Measurements from ENCODE around the gene PTPN14. TPM values are rescaled to one million over a fixed set of nuclear protein-coding genes. Genes with fewer than 3 reads are reported as not detected.

Gene PTPN14
- total RNA-seq, 1 experiment from 2014 or later, result 243 TPM

DNA sequence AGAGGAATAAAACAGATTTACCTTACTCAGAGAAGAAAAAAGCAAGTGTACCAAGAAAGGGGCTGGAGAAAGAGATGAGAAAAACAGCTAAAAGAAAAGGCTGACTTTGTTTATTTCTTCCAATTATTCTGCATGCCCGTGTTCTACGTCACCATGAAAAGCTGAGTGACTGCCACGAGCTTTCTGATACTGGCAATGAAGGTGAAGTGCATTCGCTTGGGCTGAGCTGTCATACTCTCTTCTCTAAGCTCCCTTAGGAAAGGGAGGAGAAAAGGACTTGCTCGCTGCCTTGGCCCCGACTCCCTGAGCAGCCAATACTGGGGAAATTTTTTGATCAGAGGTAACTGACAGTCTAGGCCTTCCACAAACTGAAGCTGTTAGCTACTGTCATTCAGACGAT is 165.1 kb downstream of the PTPN14 start:
- CTCF ChIA-PET, result interaction anchor here (0.5 to 6.4 kb wide), 18 partner anchors 11 to 241 kb away, joined by 3 to 112 read pairs (median 4); no protein-coding TSS in a partner anchor
- H3K4me1 Mint-ChIP-seq (ENCODE audit: insufficient read depth, unreplicated experiment), result peaks cover 16% of the 10 kb centered on the region
- H3K27me3 Mint-ChIP-seq (ENCODE audit: insufficient read depth, unreplicated experiment), result no peaks in the 10 kb centered on the region
- no peak overlapping the region for H3K4me3 Mint-ChIP-seq (ENCODE audit: unreplicated experiment)
- peaks cover 98% of the 10 kb centered on the region for H3K36me3 Mint-ChIP-seq (ENCODE audit: insufficient read depth, unreplicated experiment)
- intact Hi-C loops (cut with micrococcal nuclease), result no loop called here
- DNase-seq (ENCODE audit: unreplicated experiment), result no peak
- BruUV-seq (replicated peaks), result no TSS peak
- H3K27ac Mint-ChIP-seq (ENCODE audit: low read depth, unreplicated experiment), result peak overlapping the region; percentile 76
- TF ChIP-seq CTCF (IDR thresholded peaks at IDR 0.05; ENCODE audit: unreplicated experiment), result no peak
- H3K9me3 Mint-ChIP-seq (ENCODE audit: unreplicated experiment), result no peaks in the 10 kb centered on the region
- POLR2A ChIA-PET, result interaction anchor here (0.6 to 4.8 kb wide), 20 partner anchors 10 to 198 kb away, joined by 3 to 61 read pairs (median 5); partner anchors contain the start of gene PTPN14

- Mint-ChIP-seq H3K27ac (ENCODE audit: low read depth, unreplicated experiment) (peak overlapping the region; percentile 76), H3K36me3 (ENCODE audit: insufficient read depth, unreplicated experiment) (peaks cover 98% of the 10 kb centered on the region)
- intact Hi-C loops (cut with micrococcal nuclease), result no loop called here
Measured at GRCh38 chr1:214385428-214385827, 166.0 kb downstream of the PTPN14 start.

DNA sequence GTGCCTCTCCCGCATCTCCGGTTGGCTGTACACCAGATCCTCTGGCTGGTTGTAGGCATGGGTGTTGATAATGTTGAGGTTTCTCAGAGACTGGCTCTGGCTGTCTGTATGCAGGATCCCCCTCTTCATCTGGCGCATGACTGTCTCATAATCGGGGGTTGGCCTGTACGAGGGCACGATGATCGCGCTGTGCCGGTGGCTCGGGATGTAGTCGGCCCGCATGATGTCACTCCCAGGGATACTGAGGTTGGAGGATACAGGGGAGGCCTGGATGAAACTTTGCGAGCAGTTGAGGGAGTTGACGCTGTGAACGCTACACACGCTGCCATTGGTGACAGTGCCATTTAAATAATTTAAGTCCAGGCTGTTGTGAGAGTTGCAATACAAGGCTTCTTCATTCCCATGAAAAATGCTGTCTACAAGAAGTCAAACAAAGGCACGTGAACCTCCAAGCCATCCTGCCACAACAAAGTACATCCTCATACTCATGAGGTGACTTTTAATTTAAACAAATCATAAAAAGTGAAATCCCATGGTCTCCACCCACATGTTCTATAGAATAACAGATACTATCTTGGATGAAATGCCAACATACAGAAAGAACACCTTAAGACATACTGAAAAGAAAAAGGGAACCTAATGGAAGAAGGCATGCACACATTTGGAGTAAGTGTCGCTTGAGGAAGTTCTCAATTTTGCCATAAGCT is 166.9 kb downstream of the PTPN14 start:
- Mint-ChIP-seq H3K9me3 (ENCODE audit: unreplicated experiment) (no peaks in the 10 kb centered on the region), H3K4me1 (ENCODE audit: insufficient read depth, unreplicated experiment) (peaks cover 24% of the 10 kb centered on the region), H3K27me3 (ENCODE audit: insufficient read depth, unreplicated experiment) (no peaks in the 10 kb centered on the region), H3K36me3 (ENCODE audit: insufficient read depth, unreplicated experiment) (peaks cover 98% of the 10 kb centered on the region), H3K4me3 (ENCODE audit: unreplicated experiment) (no peak overlapping the region), H3K27ac (ENCODE audit: low read depth, unreplicated experiment) (peak overlapping the region; percentile 76)
- DNase-seq (ENCODE audit: unreplicated experiment), result no peak
- intact Hi-C loops (cut with micrococcal nuclease), result no loop called here
- ChIA-PET POLR2A (interaction anchor here (0.6 kb wide), 1 partner anchor 35 kb away, joined by 3 read pairs; no protein-coding TSS in a partner anchor), CTCF (interaction anchor here (0.6 to 6.4 kb wide), 4 partner anchors 113 to 201 kb away, joined by 3 to 112 read pairs (median 4); no protein-coding TSS in a partner anchor)
- TF ChIP-seq CTCF (IDR thresholded peaks at IDR 0.05; ENCODE audit: unreplicated experiment), result no peak
- no TSS peak for BruUV-seq (replicated peaks)

More at GRCh38 chr1:214385428-214385827, 166.0 kb downstream of the PTPN14 start:
- no peak overlapping the region for H3K4me3 Mint-ChIP-seq (ENCODE audit: unreplicated experiment)
- BruUV-seq (replicated peaks), result no TSS peak
- CTCF ChIA-PET, result interaction anchor here (0.6 to 6.4 kb wide), 4 partner anchors 144 to 200 kb away, joined by 3 to 112 read pairs (median 4); no protein-coding TSS in a partner anchor
- no peak for DNase-seq (ENCODE audit: unreplicated experiment)
- no peaks in the 10 kb centered on the region for H3K27me3 Mint-ChIP-seq (ENCODE audit: insufficient read depth, unreplicated experiment)
- POLR2A ChIA-PET, result interaction anchor here (0.6 to 4.6 kb wide), 5 partner anchors 18 to 188 kb away, joined by 3 to 61 read pairs (median 10); partner anchors contain the start of gene PTPN14
- H3K4me1 Mint-ChIP-seq (ENCODE audit: insufficient read depth, unreplicated experiment), result peaks cover 24% of the 10 kb centered on the region
- TF ChIP-seq CTCF (IDR thresholded peaks at IDR 0.05; ENCODE audit: unreplicated experiment), result no peak
- H3K9me3 Mint-ChIP-seq (ENCODE audit: unreplicated experiment), result no peaks in the 10 kb centered on the region

All from MCF 10A (cell line).